Measurements from ENCODE around the gene SULT1B1. TPM values are rescaled to one million over a fixed set of nuclear protein-coding genes. Genes with fewer than 3 reads are reported as not detected.

The SULT1B1 gene
- total RNA-seq, 4 donors from 2014 or later = 0.10 to 0.30 (median 0.18) TPM

DNA sequence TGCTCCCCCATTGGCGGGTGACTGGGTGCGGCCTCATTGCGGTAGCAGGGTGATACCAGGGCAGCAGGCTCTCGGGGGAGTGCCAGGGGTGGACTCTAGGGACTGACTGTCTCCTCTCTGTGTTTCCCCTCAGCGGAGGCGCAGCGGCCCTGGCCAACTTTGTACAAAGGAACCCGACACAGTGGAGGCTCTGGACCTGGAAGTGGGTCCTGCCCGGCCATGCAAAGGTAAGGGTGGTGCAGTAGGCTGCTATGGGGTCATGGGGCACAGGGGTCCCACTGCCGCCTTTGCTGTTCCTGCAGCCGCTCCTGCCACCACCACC is 16.3 kb downstream of the SULT1B1 start:
- intact Hi-C loops (cut with DNase I; ENCODE audit: low total_unique reads) = no loop called here
- DNase-seq (ENCODE audit: low spot score in 2 of 2) = no peak
- H3K4me3 ChIP-seq (ENCODE audit: low read depth, poor library complexity, severe bottlenecking) = no peak overlapping the region
- no peak for TF ChIP-seq POLR2A (IDR thresholded peaks at IDR 0.05)
- TF ChIP-seq, protein P1, sequence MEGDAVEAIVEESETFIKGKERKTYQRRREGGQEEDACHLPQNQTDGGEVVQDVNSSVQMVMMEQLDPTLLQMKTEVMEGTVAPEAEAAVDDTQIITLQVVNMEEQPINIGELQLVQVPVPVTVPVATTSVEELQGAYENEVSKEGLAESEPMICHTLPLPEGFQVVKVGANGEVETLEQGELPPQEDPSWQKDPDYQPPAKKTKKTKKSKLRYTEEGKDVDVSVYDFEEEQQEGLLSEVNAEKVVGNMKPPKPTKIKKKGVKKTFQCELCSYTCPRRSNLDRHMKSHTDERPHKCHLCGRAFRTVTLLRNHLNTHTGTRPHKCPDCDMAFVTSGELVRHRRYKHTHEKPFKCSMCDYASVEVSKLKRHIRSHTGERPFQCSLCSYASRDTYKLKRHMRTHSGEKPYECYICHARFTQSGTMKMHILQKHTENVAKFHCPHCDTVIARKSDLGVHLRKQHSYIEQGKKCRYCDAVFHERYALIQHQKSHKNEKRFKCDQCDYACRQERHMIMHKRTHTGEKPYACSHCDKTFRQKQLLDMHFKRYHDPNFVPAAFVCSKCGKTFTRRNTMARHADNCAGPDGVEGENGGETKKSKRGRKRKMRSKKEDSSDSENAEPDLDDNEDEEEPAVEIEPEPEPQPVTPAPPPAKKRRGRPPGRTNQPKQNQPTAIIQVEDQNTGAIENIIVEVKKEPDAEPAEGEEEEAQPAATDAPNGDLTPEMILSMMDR (IDR thresholded peaks at IDR 0.05) = no peak
- WGBS, 2 donors = 98 to 100% methylated on average over 8 to 11 of the region's 11 CpGs

DNA sequence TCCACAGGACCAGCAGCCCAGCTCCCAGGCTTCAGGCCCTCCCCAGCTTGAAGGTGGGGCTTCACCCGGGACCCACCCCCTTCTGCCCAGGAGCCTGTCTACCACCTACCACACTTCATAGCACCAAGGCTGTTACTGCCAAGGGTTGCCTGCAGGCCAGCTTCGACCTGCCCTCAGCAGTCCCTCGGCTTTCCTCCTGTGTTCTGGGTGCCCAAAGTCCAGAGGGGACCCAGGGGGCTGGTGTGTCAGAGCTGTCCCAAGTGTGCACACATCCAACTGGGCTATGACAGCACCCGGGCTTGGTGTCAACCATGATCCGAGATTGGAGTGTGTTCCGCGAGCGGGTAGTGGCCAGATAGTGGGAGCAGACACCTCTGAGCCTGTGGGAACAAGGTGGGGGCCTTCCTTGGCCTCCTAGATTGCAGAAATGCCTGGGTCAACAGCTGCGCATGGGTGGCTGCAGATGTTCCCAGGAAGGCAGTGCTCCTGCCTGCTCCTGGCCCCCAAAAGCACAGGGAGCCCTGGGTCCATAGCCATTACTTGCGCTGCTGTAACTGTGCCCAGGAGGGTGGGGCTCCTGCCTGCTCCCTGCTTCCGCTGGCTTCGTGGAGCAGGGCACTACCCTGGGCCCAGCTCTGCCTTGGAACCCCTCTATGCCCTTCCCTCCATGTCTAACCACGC is 16.8 kb downstream of the SULT1B1 start:
- 82 to 84% methylated on average over 11 to 12 of the region's 13 CpGs for WGBS, 2 donors
- intact Hi-C loops (cut with DNase I; ENCODE audit: low total_unique reads) = no loop called here
- no peak overlapping the region for H3K4me3 ChIP-seq (ENCODE audit: low read depth, poor library complexity, severe bottlenecking)
- no peak for DNase-seq (ENCODE audit: low spot score in 2 of 2)
- TF ChIP-seq, protein P1 (IDR thresholded peaks at IDR 0.05) = no peak
- no peak for TF ChIP-seq POLR2A (IDR thresholded peaks at IDR 0.05)

DNA sequence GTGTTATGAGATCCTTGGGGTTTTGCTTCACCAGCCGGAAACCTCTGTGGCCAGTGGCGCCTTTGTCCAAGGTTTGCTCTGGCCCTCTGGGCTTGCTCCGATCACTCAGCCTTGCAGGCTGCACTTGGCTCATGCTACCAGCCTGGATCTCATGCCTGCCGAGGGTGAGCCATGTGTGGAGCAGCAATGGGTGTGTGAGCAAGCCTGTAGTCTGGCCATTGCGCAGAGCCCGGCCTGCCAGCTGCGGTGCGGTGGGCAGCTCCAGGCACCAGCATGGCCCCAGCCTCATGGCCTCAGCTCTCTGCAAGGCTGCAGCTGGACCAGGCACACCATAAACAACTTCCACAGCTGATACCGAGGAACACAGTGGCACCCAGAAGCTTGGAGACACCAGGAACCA is 17.8 kb downstream of the SULT1B1 start:
- no peak overlapping the region for H3K4me3 ChIP-seq (ENCODE audit: low read depth, poor library complexity, severe bottlenecking)
- WGBS, 2 donors = 91 to 97% methylated on average over 6 to 9 of the region's 9 CpGs
- no peak for DNase-seq (ENCODE audit: low spot score in 2 of 2)
- intact Hi-C loops (cut with DNase I; ENCODE audit: low total_unique reads) = no loop called here
- TF ChIP-seq, protein P1 (IDR thresholded peaks at IDR 0.05) = no peak
- TF ChIP-seq POLR2A (IDR thresholded peaks at IDR 0.05) = no peak

DNA sequence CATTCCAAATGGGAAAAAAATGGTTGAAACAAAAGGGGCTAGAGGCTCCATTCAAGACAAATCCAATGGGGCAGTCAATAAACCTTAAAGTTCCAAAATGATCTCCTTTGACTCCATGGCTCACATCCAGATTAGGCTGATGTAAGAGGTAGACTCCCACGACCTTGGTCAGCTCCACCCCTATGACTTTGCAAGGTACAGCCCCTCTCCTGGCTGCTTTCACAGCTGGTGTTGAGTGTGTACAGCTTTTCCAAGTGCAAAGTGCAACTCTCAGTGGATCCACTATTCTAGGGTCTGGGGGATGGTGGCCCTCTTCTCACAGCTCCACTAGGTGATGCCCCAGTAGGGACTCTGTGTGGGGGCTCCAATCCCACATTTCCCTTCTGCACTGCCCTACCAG is 21.5 kb downstream of the SULT1B1 start:
- TF ChIP-seq POLR2A (IDR thresholded peaks at IDR 0.05) = no peak
- TF ChIP-seq, protein P1 (IDR thresholded peaks at IDR 0.05) = no peak
- DNase-seq (ENCODE audit: low spot score in 2 of 2) = no peak
- intact Hi-C loops (cut with DNase I; ENCODE audit: low total_unique reads) = no loop called here
- WGBS, 2 donors = 33 to 70% methylated on average over 1 of the region's 1 CpG
- no peak overlapping the region for H3K4me3 ChIP-seq (ENCODE audit: low read depth, poor library complexity, severe bottlenecking)

DNA sequence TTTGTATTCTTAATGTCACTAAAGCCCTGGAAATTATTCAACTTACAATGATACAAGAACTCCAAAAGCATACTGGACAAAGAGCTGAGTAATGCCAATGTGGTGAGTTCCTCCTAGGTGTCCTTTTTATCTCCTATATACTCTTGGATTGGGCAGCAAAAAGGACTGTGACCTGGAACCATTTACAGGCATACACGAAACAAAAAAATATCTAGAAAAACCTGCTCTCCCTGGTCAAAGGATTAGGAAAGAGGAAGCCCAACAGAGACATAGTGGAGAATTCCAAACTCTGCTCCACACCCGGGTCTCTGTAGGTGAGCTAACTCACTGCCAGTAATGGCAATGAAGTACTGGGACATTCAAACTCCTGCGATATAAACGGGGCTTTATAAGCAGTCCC is 25.3 kb downstream of the SULT1B1 start:
- DNase-seq (ENCODE audit: low spot score in 2 of 2) = no peak
- TF ChIP-seq, protein P1 (IDR thresholded peaks at IDR 0.05) = no peak
- TF ChIP-seq POLR2A (IDR thresholded peaks at IDR 0.05) = no peak
- 53 to 75% methylated on average over 4 of the region's 4 CpGs for WGBS, 2 donors
- H3K4me3 ChIP-seq (ENCODE audit: low read depth, poor library complexity, severe bottlenecking) = no peak overlapping the region
- intact Hi-C loops (cut with DNase I; ENCODE audit: low total_unique reads) = no loop called here

DNA sequence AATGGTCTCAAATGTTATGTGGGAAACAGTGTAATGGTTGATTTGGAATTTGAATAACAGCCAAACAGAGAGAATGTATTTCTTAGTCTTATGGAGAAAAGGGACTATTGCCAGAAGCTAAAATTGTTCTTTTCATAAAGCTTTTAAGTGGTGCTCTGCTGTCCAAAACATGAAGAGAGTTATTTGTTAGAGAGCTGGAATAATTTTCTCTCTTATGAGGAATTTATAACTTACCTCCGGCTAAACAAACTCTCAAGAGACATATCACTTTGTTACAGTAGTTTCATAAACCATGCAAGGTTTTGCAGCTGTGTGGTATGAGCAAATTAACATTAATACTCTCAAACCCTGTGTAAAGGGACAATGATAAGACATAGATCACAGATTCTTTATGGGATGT is 28.6 kb downstream of the SULT1B1 start:
- H3K4me3 ChIP-seq (ENCODE audit: low read depth, poor library complexity, severe bottlenecking) = no peak overlapping the region
- TF ChIP-seq POLR2A (IDR thresholded peaks at IDR 0.05) = no peak
- TF ChIP-seq, protein P1 (IDR thresholded peaks at IDR 0.05) = no peak
- intact Hi-C loops (cut with DNase I; ENCODE audit: low total_unique reads) = no loop called here
- 22 to 32% methylated on average over 1 of the region's 1 CpG for WGBS, 2 donors
- DNase-seq (ENCODE audit: low spot score in 2 of 2) = no peak
